Nucleus accumbens (tissue), 56 donors: Measurements from ENCODE around the gene MBP.
"Not testable (repeated sequence)": the region's sequence is repeated elsewhere in the genome, so short reads cannot be mapped to it uniquely, and the experiment has no call there.

Experiments used
- DNase-seq, 56 donors: peaks; one replicate each; lab custom pipeline; 2025; lab: John Stamatoyannopoulos, UW

MBP gene

GRCh38 chr18:76996429-76996828 lies 136.2 kb downstream of the MBP start:
- DNase-seq: no peak

GRCh38 chr18:76995896-76996295 lies 136.7 kb downstream of the MBP start:
- no peak for DNase-seq

GRCh38 chr18:76994086-76994654 lies 138.4 kb downstream of the MBP start:
- no peak for DNase-seq

- no peak for DNase-seq
Observed at GRCh38 chr18:76993573-76993972, 139.0 kb downstream of the MBP start.

GRCh38 chr18:76993085-76993382 lies 139.5 kb downstream of the MBP start:
- DNase-seq: no peak

- no peak for DNase-seq
Observed at GRCh38 chr18:76992226-76993084, 140.1 kb downstream of the MBP start.

GRCh38 chr18:76991021-76991688 lies 141.4 kb downstream of the MBP start:
- no peak for DNase-seq

- not testable (repeated sequence) for DNase-seq
Observed at GRCh38 chr18:76990343-76991020, 142.1 kb downstream of the MBP start.

GRCh38 chr18:76989647-76990190 lies 142.9 kb downstream of the MBP start:
- no peak for DNase-seq

GRCh38 chr18:76988827-76989646 lies 143.5 kb downstream of the MBP start:
- no peak for DNase-seq

- peak in 2 of 56 donors; percentile 42 to 47 for DNase-seq
Observed at GRCh38 chr18:76988031-76988826, 144.4 kb downstream of the MBP start.

- DNase-seq: no peak
Observed at GRCh38 chr18:76986406-76986805, 146.2 kb downstream of the MBP start.

GRCh38 chr18:76985951-76986236 lies 146.7 kb downstream of the MBP start:
- no peak for DNase-seq

GRCh38 chr18:76985156-76985950 lies 147.2 kb downstream of the MBP start:
- no peak for DNase-seq

- no peak for DNase-seq
Observed at GRCh38 chr18:76984193-76985155, 148.1 kb downstream of the MBP start.

- DNase-seq: no peak
Observed at GRCh38 chr18:76983613-76984051, 149.0 kb downstream of the MBP start.

GRCh38 chr18:76982841-76983583 lies 149.6 kb downstream of the MBP start:
- DNase-seq: peak in 40 of 56 donors; percentile 32 to 88 (median 64)
